ENCODE measurements around the gene COMMD10. TPM values are rescaled to one million over a fixed set of nuclear protein-coding genes. Genes with fewer than 3 reads are reported as not detected.

Gene COMMD10
- total RNA-seq, 4 donors from 2014 or later: 18.4 to 50.6 (median 22.7) TPM

GRCh38 chr5:116292321-116292720, 207.5 kb downstream of the COMMD10 start:
- TF ChIP-seq CTCF (IDR thresholded peaks at IDR 0.05) (no peak), EP300 (IDR thresholded peaks at IDR 0.05) (no peak), POLR2AphosphoS5 (IDR thresholded peaks at IDR 0.05) (no peak)
- peaks cover 16% of the 10 kb centered on the region for H3K36me3 ChIP-seq
- WGBS: 68% methylated on average over 4 of the region's 4 CpGs
- H3K27me3 ChIP-seq: no peaks in the 10 kb centered on the region
- H3K4me1 ChIP-seq: no peaks in the 10 kb centered on the region
- DNase-seq (ENCODE audit: low spot score in 2 of 2): no peak
- peaks cover 10% of the 10 kb centered on the region for H3K9me3 ChIP-seq
- no peak overlapping the region for H3K4me3 ChIP-seq
- no peak overlapping the region for H3K27ac ChIP-seq

DNA sequence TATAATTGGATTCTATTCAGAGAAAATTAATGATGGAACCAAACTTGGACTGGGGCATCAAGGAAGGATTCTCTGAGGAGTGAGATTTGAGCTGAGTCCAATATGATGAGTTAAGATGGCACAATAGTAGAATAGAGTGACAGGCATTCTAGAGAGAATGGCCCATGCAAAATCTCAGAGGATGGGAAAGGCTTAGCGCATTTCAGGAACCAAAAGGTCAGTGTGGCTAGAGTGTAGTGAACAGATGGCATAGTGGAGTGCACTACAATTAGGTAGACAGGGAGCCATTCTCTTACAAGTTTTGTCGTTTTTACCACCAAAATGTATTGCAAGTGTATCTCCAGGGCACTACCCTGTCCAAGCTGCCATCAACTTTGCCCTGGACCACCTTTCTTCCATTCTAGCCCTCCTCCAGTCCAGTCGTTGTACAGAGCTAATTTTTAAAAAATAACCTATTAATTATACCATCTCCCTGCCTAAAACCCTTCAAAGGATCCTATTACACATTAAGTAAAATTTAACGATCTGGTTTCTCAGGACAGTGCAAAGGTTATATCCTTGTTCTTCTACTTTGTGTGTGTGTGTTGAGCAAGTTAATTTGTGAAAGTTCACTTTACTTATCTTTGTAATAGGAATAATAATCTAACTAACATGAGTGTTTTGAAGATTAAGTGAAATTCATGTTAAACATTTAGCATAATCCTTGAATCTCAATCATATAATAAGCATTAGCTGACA, 211.7 kb downstream of the COMMD10 start:
- H3K36me3 ChIP-seq: peaks cover 39% of the 10 kb centered on the region
- no peaks in the 10 kb centered on the region for H3K27me3 ChIP-seq
- H3K4me1 ChIP-seq: no peaks in the 10 kb centered on the region
- H3K4me3 ChIP-seq: no peak overlapping the region
- no peaks in the 10 kb centered on the region for H3K9me3 ChIP-seq
- WGBS: 95% methylated on average over 4 of the region's 4 CpGs
- TF ChIP-seq POLR2A (IDR thresholded peaks at IDR 0.05) (no peak), EP300 (IDR thresholded peaks at IDR 0.05) (no peak), POLR2AphosphoS5 (IDR thresholded peaks at IDR 0.05) (no peak), CTCF (IDR thresholded peaks at IDR 0.05) (no peak)
- H3K27ac ChIP-seq: no peak overlapping the region
- DNase-seq (ENCODE audit: low spot score in 2 of 2): no peak

DNA sequence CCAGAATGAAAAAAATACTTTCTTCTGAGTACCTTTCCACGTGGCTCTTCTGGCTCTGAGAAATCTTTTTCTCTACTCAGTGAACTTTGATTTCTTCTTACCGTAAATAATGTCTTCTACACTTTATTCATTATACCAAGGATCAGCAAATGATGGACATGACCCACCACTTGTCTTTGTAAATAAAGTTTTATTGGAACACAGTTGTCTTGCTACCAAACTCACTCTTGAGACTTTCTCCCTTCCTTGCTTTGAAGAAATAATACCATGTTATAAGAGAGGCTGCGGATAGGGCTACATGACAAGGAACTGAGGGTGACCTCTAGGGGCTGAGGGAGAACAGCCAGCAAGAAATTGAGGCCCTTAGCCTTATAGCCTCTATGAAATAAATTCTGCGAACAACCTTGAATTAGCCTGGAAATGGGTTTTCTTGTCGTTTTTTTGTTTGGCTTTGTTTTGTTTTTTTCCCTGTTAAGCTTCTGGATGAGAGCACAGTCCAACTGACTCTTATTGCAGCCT, 212.5 kb downstream of the COMMD10 start:
- no peaks in the 10 kb centered on the region for H3K4me1 ChIP-seq
- no peaks in the 10 kb centered on the region for H3K9me3 ChIP-seq
- no peak overlapping the region for H3K27ac ChIP-seq
- no peaks in the 10 kb centered on the region for H3K27me3 ChIP-seq
- no peak for TF ChIP-seq POLR2A (IDR thresholded peaks at IDR 0.05)
- TF ChIP-seq EP300 (IDR thresholded peaks at IDR 0.05): no peak
- no peak for TF ChIP-seq POLR2AphosphoS5 (IDR thresholded peaks at IDR 0.05)
- TF ChIP-seq CTCF (IDR thresholded peaks at IDR 0.05): no peak
- H3K36me3 ChIP-seq: peaks cover 42% of the 10 kb centered on the region
- DNase-seq (ENCODE audit: low spot score in 2 of 2): no peak
- no peak overlapping the region for H3K4me3 ChIP-seq
- WGBS: 93% methylated on average over 5 of the region's 5 CpGs

DNA sequence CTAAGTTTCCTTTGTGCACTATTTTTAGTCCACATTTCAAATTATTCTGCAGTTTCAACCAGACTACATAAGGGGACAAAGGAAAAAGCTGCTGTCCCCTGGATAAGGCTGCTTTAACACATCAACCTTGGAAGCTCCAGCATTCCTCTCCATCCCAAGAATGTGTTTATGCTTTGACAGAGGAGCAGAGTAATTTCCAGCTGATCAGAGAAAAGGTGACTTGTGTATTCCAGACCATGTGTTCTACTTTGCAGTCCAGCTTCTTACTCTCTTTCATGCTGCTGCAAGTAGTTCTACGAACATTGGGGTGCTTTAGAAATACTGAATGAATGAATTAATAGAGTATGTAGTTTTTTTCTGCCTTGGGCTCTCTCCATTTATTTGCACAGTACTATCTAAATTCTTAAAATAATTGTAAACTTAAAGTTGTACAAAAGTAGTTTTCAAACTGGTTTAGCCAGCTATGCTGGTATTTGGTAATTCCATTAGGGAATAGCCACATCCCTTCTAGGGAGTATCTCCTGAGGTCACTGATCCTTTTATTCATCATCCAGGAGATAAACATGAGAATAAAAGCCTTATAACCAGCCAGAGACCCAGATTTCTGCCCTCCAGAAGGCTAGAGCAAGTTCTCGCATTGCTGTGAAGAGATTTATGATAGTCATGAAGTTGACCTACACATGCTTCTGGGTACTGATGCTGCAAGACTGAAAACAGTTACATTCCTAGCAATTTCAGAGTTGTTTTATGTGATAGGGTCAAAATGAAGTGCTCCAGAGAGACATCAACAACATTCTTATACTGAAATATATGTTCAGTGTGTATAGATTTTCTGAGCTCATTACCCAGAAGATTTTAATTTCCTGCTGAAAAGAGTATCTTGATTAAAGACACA, 215.2 kb downstream of the COMMD10 start:
- Histone ChIP-seq H3K27me3 (no peaks in the 10 kb centered on the region), H3K4me1 (no peaks in the 10 kb centered on the region), H3K9me3 (no peaks in the 10 kb centered on the region), H3K36me3 (peaks cover 50% of the 10 kb centered on the region), H3K27ac (no peak overlapping the region), H3K4me3 (no peak overlapping the region)
- TF ChIP-seq EP300 (IDR thresholded peaks at IDR 0.05) (no peak), CTCF (IDR thresholded peaks at IDR 0.05) (no peak), POLR2A (IDR thresholded peaks at IDR 0.05) (no peak), POLR2AphosphoS5 (IDR thresholded peaks at IDR 0.05) (no peak)
- 88% methylated on average over 2 of the region's 2 CpGs for WGBS
- no peak for DNase-seq (ENCODE audit: low spot score in 2 of 2)

DNA sequence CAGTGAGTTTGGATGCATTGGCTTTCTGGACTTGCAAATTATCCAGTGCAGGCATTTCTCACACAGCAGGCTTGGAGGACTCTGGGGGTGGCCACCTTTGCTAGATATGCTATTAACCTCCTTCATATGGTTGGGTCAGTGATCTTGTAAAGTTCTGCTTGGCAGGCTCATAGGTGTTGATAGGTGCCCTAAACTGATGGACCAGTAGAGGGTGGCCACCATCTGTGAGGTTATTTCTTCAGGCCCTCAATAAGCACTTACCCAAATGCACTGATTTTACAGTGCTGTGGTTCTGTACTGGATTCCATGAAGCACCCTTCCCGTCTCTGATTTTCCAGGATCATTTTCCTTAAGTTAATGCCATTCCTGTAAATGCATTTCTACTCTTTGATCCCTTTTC, 216.3 kb downstream of the COMMD10 start:
- TF ChIP-seq CTCF (IDR thresholded peaks at IDR 0.05): no peak
- DNase-seq (ENCODE audit: low spot score in 2 of 2): no peak
- Histone ChIP-seq H3K27ac (no peak overlapping the region), H3K9me3 (peaks cover 8% of the 10 kb centered on the region), H3K36me3 (peaks cover 61% of the 10 kb centered on the region), H3K27me3 (no peaks in the 10 kb centered on the region), H3K4me1 (no peaks in the 10 kb centered on the region), H3K4me3 (no peak overlapping the region)
- 92% methylated on average over 1 of the region's 1 CpG for WGBS
